WTC11 (cell line): ENCODE measurements around the gene TRABD.

Experiments
- ZBTB21 ChIP-seq: sonication (generic); formaldehyde crosslinking; IDR thresholded peaks from 2 replicates; pipeline ENCODE4 v1.8.1; 2023; ENCODE audit warnings: mild to moderate bottlenecking, missing genetic modification reagents, borderline replicate concordance
- TF ChIP-seq, protein P1 (sequence below): fragments of 200-600 bp; IDR thresholded peaks from 2 replicates; pipeline ENCODE4 v1.8.0; 2022; ENCODE audit warnings: antibody characterized with exemption
- TF ChIP-seq, protein P2 (sequence below): sonication (generic); formaldehyde crosslinking; conservative IDR thresholded peaks from 2 replicates; pipeline ENCODE4 v1.8.1; 2022; ENCODE audit warnings: mild to moderate bottlenecking, missing genetic modification reagents

DNA sequence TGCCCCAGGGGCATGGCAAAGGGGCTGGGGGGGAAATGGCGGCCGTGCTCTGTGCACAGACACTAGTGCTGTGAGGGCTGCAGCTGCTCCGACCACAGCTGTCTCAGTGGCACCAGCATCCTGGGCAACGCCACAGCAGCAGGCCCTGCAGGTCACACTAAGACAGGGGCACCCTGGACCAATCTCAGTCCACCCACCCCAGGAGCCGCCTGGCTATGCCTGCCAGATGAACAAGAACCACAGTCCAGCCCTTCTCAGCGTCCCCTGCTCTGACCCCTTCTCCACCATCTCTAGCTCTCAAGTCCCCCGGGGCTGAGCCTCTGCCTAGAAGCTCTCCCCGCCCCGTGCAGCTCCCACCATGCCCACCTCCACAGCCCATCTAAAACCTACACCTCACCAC is 42.7 kb downstream of the TRABD start:
- TF ChIP-seq, protein P1, sequence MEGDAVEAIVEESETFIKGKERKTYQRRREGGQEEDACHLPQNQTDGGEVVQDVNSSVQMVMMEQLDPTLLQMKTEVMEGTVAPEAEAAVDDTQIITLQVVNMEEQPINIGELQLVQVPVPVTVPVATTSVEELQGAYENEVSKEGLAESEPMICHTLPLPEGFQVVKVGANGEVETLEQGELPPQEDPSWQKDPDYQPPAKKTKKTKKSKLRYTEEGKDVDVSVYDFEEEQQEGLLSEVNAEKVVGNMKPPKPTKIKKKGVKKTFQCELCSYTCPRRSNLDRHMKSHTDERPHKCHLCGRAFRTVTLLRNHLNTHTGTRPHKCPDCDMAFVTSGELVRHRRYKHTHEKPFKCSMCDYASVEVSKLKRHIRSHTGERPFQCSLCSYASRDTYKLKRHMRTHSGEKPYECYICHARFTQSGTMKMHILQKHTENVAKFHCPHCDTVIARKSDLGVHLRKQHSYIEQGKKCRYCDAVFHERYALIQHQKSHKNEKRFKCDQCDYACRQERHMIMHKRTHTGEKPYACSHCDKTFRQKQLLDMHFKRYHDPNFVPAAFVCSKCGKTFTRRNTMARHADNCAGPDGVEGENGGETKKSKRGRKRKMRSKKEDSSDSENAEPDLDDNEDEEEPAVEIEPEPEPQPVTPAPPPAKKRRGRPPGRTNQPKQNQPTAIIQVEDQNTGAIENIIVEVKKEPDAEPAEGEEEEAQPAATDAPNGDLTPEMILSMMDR, result no peak
- TF ChIP-seq, protein P2, sequence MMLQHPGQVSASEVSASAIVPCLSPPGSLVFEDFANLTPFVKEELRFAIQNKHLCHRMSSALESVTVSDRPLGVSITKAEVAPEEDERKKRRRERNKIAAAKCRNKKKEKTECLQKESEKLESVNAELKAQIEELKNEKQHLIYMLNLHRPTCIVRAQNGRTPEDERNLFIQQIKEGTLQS (CRISPR knock-in tag), result no peak
- no peak for TF ChIP-seq ZBTB21
